NCI-H1436 treated with DMSO at 0.1 percent for 48 hours (cell line): ENCODE data around the gene C1orf116.

ENCODE experiments used
- DNase-seq: peaks from one replicate; lab custom pipeline; 2025; lab: John Stamatoyannopoulos, UW

C1orf116 gene

DNA sequence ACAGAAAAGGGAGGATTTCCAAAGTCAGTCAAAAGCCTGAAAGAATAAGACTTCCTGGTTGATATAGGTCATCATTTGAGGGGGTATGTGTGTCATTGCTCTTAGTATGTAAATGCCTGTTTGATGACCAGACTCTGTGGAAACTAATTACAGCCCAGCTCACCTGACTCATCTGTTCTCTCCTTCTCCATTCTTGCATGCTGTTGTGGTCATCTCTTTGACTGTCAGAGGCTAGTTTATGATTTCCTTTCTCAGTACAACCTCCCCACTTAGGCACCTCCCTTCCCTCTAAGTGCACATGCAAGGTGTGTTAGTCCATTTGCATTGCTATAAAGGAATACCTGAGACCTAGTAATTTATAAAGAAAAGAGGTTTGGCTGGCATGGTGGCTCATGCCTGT lies 2.4 kb upstream of the C1orf116 start:
- no peak for DNase-seq

DNA sequence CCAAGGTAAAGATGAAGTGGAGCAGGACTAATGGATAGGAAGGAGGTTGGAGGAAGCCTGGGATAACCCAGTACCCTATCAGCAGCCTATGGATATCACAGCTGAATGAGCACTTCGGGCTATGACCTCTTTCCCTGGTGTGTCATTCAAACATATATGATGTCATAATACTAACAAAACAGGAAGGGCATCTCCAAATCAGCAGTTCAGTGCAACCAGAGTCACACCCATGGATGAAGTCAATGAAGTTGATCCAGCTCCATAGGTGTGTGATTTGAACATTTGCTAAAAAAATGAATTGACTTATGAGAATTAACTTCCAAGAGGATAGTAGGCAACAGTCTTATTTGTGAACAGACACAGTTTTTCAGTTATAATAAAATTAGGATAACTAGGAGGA lies 1.7 kb upstream of the C1orf116 start:
- DNase-seq: no peak

DNA sequence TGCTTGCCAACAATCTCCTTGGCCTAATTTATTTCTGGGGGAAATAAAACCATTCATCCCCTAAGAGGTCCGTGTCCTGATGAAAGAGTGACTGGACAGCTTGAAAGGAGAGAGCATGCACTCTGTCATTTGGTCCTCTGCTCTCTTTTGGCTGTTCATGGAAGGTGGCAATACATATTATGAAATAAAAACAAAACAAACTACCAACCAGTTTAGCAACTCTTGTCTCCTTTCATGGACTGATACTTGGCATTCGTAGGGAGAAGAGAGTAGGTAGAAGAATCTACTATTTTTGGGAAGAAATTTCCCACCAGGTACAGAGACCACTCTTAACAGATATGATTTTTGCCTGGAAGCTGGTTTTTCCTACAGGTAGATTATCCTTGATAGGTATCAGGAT lies 746 bp upstream of the C1orf116 start:
- no peak for DNase-seq

DNA sequence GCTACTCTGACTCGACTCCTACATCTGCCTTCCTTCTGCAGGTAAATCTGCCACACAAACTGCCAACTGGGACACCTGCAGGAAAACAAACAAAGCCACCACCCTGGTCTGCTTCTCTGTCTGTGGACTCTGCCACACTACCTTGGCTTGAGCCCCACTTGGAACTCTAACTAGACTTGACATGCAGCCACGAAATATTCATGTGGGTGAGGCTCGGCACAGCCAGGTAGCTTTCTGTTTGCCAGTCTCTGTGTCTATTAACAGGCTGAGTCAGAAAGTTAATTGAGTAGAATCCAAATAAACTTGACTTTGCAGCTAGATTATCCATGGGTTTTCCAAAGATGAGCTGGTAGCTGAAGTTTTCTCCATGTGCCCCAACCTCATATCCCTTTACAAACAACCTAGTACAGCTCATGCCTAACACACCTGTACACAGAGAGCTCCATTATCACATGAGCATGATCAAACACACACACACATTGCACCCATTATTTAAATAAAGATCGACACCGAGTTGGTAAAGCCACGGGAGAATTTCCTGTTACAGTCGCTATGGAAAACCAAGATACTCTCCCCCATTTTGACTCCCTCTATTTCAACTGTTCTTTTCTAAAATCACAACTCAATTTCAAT lies 808 bp downstream of the C1orf116 start:
- DNase-seq: no peak

DNA sequence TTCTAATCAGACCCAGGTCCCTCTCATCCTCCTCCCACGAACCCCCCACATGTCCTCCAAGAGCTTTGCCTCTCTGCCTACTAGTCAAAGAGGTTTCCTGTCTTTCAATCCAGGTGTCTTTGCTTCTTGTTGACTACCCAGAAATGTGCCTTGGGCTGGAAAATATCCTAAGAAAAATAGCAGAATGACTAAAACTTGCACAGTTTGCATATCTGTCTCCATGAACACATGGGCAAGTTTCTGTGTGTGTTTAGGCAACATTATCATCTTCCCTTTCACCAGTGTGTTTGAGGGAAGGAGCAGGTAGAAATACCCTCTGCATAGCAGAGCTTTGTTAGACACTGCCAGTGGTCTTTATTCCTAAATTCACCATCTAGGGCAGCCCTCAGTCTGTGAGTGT lies 1.5 kb downstream of the C1orf116 start:
- DNase-seq: no peak

DNA sequence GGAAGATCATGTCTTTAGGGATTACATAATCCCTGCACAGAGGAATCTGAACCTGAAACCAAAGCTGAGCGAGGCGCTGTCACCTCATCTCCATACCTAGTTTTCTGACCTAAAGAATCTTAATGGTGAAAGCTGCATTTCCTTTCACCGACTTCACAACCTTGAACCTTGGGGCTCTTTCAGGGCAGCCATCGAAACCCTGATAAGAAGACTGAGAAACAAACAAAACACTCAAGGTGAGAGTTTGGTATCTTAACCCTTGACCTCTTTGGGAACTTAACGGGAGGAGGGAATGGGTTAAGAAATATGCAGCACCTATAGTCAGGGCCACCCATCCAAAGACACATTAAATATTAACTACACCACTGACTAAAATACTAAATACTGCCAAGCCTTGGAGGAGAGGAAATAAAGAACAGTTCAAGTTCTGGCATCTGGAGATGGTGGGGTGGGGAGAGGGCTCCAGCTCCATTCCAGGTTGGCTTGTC lies 2.0 kb downstream of the C1orf116 start:
- DNase-seq: no peak

DNA sequence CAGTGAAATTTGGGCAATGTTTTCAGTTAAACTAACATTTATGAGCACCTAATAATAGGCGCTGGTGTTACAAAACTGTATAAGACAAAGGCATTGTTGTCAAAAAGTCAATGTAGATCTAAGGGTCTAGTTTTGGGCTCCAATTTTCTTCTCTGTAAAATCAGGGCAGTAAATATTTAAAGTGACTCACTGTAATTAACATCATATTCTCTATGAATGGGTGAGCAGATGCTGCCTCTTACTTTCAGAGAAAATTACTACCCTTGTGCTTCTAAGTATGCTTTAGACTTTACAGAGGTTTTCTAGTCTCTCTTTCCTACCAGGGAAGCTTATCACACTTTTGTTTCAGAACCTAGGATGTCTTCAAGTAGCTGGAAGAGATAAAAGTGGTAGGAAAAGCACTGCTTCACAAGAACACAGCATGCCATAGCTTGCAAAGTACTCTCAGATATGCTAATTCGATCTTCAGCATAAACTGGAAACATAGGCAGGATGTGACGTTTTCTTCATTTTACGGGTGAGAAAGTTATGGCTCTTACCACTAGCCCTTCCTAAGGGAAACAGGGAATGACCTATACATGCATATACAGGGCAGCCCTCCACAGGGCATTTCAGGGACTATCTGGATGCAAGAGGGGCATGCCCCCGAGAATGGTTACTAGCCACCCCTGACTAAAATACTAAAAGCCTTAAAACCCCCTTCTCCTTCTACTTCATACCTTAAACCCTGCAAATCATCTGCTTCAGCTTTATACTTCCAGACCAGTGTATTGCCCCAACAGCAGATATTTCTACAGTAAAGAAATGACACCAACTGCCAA lies 2.6 kb downstream of the C1orf116 start:
- peak; percentile 57 for DNase-seq

DNA sequence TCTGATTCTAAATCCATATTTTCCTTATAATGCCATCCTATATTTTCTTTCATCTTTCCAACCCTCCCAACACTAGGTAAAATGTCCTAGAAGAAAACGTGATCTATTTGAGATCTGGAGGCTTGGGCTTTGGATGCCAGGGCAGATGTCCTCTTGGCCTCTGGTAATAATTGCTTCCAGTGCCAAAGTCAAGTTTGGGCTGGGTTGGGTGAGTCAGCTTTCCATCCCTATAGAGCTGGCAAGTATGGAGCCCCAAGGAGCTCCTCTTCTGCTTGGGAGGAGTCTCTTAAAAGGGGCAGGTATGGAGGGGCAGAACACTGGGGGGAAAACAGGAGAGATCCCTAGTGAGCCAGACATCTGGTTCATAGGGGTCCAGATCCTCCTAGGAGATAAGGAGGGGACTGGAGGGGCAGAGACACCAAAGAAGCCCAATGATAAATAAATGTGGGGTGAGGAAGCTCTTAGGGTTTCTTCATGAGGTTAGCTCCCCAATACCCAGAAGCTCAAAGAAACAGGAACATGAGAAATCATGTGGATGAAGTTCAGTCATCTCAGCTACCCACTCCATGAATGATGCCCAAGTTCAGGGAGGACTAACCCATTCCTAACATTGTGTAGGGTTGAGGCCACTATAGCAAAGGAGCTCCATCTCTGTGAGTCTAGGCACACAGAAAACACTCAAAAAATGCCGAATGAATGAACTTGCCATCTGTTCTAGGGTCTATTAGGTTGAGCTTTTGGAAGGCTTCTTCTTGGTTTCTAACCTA lies 3.5 kb downstream of the C1orf116 start:
- no peak for DNase-seq

DNA sequence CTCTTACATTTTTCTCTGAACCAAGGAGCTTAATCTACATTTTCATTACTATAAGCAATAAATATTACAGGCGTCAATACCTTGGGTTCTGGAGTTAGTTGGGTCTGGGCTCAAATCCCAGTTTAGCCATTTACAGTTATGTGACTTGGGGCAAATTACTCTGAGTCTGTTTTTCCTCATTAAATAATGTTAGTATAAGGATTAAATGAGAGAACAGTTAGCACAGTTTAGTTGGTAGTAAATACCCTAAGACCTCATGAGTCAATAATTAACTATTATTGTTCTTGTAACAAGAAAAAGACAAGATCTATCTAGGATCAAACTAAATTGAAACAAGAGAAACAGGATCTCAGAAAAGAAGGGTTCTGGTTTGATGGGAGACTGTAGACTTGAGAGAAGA lies 4.6 kb downstream of the C1orf116 start:
- DNase-seq: no peak

DNA sequence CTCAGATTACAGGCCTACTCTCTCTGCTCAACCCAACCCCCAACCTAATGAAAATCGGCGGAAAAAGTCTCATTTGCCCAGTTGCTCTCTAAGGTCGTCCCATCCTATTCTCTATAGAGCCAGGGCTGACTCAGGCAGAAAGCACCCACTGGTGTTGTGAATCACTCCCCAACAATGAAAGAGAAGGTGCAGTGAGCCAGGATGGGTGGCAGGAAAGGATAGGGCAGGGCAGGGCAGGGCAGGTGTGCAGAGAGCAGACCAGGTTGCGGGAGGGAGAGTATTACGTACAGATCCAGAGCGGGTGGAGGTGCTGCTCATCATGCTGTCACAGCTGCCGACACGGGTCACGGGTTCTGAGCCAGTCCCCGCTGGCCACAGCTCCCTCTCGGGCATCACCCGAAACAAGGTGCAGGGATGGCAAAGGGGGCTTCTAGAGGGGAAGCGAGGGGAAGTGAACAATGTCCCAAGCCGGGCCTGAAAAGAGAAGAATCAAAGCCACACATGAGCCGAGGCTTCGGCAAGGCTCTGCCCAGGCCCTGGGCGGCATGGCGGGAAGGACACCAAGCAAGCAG lies 5.3 kb downstream of the C1orf116 start:
- no peak for DNase-seq

DNA sequence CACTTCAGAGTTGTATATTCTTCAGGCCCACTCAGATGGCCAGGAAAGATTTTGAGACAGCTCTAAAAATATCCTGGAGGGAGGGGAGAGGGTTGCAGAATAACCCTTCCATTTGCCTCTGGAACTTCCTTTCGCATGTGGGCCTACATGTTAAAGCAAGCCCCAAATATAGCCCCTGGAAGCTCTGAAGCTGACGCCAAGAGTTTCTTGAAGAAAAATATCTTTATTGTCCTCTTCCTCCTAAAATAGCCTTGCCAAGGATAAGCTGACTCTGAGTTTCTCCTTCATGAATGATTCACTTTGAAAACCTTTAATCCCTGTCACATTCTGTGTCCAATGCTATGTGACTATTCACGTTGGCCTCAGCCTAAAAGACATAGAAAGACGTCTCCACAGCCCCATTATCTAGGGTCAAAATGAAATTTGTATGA lies 6.4 kb downstream of the C1orf116 start:
- DNase-seq: no peak

DNA sequence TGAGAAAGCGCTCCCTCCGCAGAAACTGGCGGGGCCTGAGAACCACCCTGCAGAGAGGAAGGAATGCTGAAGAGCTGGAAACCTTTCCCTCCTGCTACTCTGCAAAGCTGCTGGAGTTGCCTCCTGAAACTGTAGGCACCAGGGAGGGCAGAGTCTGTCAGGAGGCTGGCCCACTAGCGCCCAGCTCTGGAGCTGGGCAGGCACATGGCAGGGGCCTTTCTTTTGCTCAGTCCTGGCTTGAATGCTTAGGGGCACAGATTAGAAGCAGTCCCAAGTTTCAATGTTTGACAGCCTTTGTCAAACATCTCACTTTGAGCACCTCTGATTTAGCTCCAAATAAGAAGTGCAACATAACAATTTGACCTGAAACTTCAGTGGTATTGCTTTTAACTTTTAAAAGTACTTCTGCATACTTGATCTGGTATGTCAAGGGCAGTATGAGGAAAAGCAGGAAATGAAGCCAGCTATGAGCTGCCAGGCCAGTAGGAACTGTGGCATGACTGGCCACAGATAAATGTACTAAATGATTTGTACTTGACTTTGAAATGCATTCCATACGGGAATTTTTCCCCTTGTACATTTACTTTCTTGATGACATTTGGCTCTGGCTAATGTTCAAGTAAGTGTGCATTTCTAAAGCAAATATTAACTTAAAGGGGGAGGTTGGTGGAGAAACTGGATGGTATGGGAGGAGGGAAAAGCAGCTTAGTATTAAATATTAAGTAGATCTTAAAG lies 7.2 kb downstream of the C1orf116 start:
- DNase-seq: no peak

DNA sequence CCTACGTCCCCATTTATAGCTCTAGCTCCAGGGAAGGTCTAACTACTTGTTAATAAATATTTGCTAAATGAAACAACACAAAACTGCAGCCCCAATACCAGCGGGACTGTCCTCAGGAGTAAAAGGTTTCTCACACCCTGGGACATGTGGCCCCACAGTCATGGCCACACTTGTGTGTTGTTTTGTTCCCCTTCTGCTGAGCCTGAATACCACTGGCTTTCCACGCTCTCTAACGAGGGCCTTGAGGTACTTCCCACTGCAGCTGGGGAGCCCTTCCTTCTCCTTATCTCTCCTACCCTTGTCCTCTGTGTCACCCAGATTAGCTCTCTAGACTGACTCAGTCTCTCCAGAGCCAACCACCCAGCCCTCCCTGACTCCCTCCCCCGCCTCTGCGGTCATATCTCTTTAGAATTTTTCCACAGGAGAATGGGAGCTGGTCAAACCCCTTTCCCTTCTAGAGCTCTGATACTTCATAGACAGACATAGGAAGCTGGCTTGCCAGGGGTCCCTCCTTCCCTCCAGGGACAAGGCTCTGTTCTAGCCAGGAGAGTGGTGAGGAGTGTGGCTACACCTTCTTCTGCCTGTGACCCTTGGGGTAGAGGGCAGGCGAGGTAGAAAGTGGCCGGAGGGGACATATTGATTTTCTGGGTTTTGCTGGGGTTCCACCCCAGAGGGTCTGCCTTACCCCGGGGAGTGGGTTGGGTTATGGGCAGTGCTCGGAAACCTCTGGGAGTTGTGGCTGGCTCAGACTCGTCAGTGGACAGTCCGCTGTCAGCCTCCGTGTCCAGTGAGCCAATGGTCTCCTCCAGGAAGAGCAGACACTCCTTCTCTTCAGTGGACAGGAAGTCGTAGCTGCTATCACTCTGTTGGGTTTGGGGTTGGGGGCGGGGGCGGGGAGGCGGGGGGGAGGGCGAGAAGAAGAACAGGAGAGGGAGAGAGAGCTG lies 8.1 kb downstream of the C1orf116 start:
- no peak for DNase-seq

DNA sequence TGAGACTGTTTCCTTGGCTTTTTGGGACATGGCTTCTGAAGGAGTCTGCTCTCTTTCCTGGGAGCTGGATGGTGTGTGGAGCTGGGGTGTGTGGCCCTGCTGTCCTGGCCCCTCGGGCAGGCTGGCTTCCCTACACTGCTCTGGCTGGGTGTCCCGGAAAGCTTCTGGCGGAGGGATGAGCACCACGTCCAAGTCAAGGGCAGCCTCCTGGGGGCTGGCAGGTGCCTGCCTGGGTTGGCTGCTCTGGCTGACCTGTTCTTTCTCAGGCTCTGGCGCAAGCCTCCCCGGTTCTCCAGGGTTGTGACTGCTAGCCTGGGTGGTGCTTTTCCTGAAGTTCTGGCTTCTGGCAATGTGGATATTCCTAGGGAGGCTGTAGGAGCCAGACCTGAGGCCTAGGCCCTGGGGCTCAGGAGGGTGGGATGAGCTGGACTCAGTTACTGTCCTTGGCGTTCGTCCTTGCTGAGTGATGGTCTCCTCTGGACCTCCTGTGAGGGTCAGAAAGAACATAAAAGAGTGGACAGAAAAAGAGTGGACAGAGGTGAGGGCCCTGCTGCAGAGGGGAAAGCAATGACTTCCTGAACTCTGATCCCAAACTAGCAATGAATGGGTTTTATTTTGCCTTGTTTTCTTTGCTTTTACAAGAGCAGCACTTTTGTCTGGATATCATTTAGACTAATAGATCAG lies 9.4 kb downstream of the C1orf116 start:
- no peak for DNase-seq

DNA sequence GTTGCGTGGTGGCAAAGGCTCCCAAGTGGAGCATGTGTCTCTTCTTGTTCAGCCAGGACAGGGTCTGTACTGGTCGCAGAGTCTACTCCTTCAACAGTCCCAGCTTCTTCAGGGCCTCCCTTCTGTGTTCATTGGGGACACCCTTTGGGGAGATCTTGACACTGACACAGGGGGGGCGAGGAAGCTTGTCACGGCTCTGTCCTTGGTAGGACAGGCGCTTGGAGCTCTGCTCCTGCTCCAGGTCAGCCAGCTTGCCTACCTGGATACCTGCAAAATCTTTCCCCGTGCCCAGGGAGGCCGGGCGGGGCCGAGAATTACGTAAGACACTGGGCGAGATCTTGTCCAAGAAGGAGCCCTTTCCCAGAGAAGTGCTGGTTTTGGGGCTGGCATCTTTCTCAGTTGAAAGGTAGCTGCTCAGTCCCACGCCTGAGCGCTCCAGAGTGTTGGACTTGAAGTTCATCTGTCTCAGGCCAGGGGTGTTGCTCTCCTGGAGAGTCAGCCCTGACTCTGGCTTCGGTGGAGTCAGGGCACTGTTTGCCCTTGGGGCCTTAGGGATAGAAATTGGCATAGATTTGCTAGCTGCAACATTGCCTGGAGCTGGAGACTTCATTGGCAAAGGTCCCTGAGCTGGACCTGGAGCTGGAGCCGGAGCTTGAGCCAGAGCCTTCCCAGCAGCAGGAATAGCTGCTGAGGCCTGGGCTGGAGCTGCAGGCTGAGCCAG lies 10.5 kb downstream of the C1orf116 start:
- no peak for DNase-seq

DNA sequence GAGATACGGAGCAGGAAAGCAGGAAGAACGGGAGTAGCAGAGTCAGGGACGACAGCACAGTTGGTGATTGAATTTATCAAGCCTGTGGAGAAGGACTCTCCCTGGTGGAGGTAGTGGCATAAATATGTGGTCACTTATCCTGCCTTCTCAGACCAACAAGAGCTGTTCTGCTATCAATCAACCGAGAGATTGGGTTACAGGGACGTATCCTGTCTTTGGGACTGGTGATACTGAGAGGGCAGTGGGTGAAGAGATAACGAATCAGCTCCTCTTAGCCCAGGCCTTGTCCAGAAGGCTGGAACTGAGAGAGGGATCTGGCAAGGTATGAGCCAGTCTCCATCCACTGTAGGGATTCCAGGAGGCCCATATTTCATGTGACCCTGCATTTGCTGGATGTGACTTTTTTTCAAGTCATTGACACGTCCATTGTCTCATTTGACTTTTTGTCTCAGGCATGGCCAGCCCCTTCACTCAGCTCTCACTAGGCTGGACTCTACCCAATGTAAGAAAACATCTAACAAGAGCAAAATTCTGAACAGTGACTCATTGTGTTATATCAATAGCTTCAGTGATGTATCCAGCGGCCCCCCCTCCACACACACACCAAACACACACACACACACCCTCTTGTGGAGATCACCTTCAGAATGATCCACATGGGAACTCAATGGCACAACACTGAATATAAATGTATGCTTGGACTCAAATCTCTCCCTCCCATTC lies 11.3 kb downstream of the C1orf116 start:
- DNase-seq: no peak

DNA sequence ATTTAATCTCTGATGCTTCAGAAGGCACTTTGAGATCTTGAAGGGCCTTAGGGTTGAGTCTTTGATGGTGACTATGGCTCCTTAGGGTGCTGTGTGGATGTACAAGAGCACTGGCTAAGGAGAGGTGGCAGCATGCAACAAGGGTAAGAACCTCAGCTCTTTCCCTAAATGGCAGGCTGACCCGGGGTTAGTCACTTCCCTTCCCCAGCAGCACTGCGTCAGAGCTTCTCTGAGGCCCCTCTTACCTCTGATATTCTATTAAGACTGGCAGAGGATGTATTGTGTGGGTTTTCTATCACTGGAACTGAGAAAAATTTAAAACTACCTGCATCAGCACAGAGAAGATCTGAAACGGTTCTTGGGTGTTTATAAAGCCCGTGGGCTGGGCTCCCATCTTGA lies 11.8 kb downstream of the C1orf116 start:
- DNase-seq: no peak

DNA sequence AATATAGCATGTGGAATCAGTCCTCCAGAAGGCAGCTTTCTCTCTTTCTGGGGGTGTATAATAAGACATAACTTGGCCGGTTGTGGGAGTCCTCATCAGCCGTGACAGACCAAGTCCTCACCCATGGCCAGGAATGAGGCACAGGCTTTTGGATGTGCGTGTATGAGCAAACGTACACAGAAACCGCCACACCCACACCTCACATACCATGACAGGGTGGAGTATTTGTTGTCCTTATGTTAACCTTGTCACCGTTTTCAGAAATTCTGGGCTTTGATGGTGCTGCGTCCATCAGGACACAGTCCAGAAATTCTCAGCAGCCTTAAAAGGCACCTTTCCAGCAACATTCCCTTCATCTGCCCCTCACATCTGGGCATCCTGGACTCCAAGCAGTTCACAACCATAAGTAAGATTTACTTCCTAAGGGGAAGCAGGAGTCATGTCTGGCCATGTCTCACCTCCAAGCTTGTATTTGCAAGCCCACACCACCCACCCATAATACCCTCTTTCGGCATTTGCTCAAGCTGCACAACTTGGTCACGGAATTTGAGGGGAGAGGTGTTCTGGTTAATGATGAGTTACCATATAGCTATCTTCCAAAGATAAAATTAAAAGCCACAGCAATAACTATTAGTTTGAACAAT lies 12.4 kb downstream of the C1orf116 start:
- DNase-seq: no peak
